H1 (cell line): ENCODE results near the gene SPATS2.

Experiments
- EP300 ChIP-seq, 2 experiments: IDR thresholded peaks; 1 replicate in 1 of 2; 2 replicates in 1 of 2; pipeline ENCODE4 v1.6.1; 2011 to 2012; ENCODE audit warnings: low read depth in 2 of 2, low read length in 2 of 2, mild to moderate bottlenecking in 2 of 2, borderline replicate concordance in 1 of 2, inconsistent platforms in 1 of 2, moderate library complexity in 1 of 2
- GTF2F1 ChIP-seq: IDR thresholded peaks from 2 replicates; pipeline ENCODE4 v1.6.1; 2012; ENCODE audit warnings: low read depth, low read length, improper control_type of control experiment, borderline replicate concordance
- POLR2AphosphoS5 ChIP-seq: IDR thresholded peaks from 2 replicates; pipeline ENCODE4 v1.6.1; 2011; ENCODE audit warnings: low read depth, low read length
- SRF ChIP-seq: IDR thresholded peaks from 2 replicates; pipeline ENCODE4 v1.6.1; 2011; ENCODE audit warnings: mild to moderate bottlenecking, low read depth, low read length, moderate library complexity
- SUZ12 ChIP-seq: fragments of 200-600 bp; sonication (generic); IDR thresholded peaks from 2 replicates; pipeline ENCODE4 v1.6.1; 2012; ENCODE audit warnings: mild to moderate bottlenecking, inconsistent platforms, low read length, moderate library complexity, mixed read lengths
- YY1 ChIP-seq: IDR thresholded peaks from 2 replicates; pipeline ENCODE4 v1.6.1; 2011; ENCODE audit warnings: low read depth, mild to moderate bottlenecking, low read length
- TF ChIP-seq, protein P1 (sequence below), 3 experiments: IDR thresholded peaks; 1 replicate in 2 of 3; 2 replicates in 1 of 3; pipeline versions ENCODE4 v1.5.1 to v1.6.1; 2011; ENCODE audit warnings: low read length in 3 of 3, mild to moderate bottlenecking in 3 of 3, inconsistent platforms in 2 of 3, low read depth in 1 of 3, moderate library complexity in 1 of 3; ENCODE audit not compliant: insufficient read depth in 1 of 3; ENCODE audit errors: control extremely low read depth in 1 of 3
- TF ChIP-seq, protein P2 (sequence below): IDR thresholded peaks from 2 replicates; pipeline ENCODE4 v1.6.1; 2012; ENCODE audit warnings: inconsistent platforms

- no peak for TF ChIP-seq POLR2AphosphoS5
- TF ChIP-seq YY1: no peak
- TF ChIP-seq, protein P1, sequence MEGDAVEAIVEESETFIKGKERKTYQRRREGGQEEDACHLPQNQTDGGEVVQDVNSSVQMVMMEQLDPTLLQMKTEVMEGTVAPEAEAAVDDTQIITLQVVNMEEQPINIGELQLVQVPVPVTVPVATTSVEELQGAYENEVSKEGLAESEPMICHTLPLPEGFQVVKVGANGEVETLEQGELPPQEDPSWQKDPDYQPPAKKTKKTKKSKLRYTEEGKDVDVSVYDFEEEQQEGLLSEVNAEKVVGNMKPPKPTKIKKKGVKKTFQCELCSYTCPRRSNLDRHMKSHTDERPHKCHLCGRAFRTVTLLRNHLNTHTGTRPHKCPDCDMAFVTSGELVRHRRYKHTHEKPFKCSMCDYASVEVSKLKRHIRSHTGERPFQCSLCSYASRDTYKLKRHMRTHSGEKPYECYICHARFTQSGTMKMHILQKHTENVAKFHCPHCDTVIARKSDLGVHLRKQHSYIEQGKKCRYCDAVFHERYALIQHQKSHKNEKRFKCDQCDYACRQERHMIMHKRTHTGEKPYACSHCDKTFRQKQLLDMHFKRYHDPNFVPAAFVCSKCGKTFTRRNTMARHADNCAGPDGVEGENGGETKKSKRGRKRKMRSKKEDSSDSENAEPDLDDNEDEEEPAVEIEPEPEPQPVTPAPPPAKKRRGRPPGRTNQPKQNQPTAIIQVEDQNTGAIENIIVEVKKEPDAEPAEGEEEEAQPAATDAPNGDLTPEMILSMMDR (IDR thresholded peaks at IDR 0.05; ENCODE audit: control extremely low read depth in 1 of 3, insufficient read depth in 1 of 3, low read depth in 1 of 3, low read length in 3 of 3): no peak
- no peak for TF ChIP-seq SRF
- TF ChIP-seq GTF2F1: no peak
- TF ChIP-seq, protein P2, sequence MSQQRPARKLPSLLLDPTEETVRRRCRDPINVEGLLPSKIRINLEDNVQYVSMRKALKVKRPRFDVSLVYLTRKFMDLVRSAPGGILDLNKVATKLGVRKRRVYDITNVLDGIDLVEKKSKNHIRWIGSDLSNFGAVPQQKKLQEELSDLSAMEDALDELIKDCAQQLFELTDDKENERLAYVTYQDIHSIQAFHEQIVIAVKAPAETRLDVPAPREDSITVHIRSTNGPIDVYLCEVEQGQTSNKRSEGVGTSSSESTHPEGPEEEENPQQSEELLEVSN: no peak
- no peak for TF ChIP-seq SUZ12
- TF ChIP-seq EP300 (IDR thresholded peaks at IDR 0.05; ENCODE audit: borderline replicate concordance in 1 of 2, low read depth in 2 of 2, low read length in 2 of 2): no peak
Measured at GRCh38 chr12:49428793-49429192, 61.5 kb downstream of the SPATS2 start.
